Fibroblast of lung (primary cell): ENCODE results near the gene BNIP3.

ENCODE experiments used
- CTCF ChIP-seq, 2 donors: IDR thresholded peaks in 1 of 2; conservative IDR thresholded peaks in 1 of 2; 1 replicate in 1 of 2; 2 replicates in 1 of 2; pipeline ENCODE4 v1.5.1; 2011 to 2012; ENCODE audit warnings: low read length in 2 of 2, control low read depth in 1 of 2, inconsistent platforms in 1 of 2, low read depth in 1 of 2, mild to moderate bottlenecking in 1 of 2
- EZH2 ChIP-seq: IDR thresholded peaks from 2 replicates; pipeline ENCODE4 v1.5.1; 2012; ENCODE audit warnings: low read length, control low read depth, mild to moderate bottlenecking; ENCODE audit errors: missing control alignments

- TF ChIP-seq CTCF (conservative IDR thresholded peaks at IDR 0.05 in 1 of 2, IDR thresholded peaks at IDR 0.05 in 1 of 2; ENCODE audit: low read depth in 1 of 2, low read length in 2 of 2) (no peak), EZH2 (no peak)
These were observed 58.5 kb downstream of the BNIP3 start for GRCh38 chr10:131923038-131923756.
